Adrenal gland (tissue), 12 donors: Measurements from ENCODE around the gene KRTAP9-3. TPM values are rescaled to one million over a fixed set of nuclear protein-coding genes. Genes with fewer than 3 reads are reported as not detected.
"Not testable (repeated sequence)": the region's sequence is repeated elsewhere in the genome, so short reads cannot be mapped to it uniquely, and the experiment has no call there.

Source experiments
- DNase-seq, 7 donors: peaks; one replicate each; pipeline ENCODE4 v3.0.0-alpha.2; 2019 to 2020
- H3K27ac ChIP-seq, 5 donors: fragments of 200-600 bp; sonication (generic) in 4 of 5; 1 replicate in 3 of 5; 2 replicates in 2 of 5; pipeline versions ENCODE4 v1.5.1 to v1.8.0; 2016 to 2020; ENCODE audit warnings: mild to moderate bottlenecking in 1 of 5
- H3K27me3 ChIP-seq: fragments of 200-600 bp; 2 replicates; pipeline ENCODE4 v1.8.0; 2021
- H3K36me3 ChIP-seq, 2 donors: fragments of 200-600 bp; replicated peaks in 1 of 2; 1 replicate in 1 of 2; 2 replicates in 1 of 2; pipeline versions ENCODE4 v1.5.1 to v1.8.0; 2018 to 2022
- H3K4me1 ChIP-seq, 2 donors: fragments of 200-600 bp; replicated peaks in 1 of 2; 1 replicate in 1 of 2; 2 replicates in 1 of 2; pipeline versions ENCODE4 v1.5.1 to v1.8.0; 2018 to 2021
- H3K4me3 ChIP-seq, 4 donors: fragments of 200-600 bp; sonication (generic) in 3 of 4; one replicate each; pipeline ENCODE4 v1.5.1; 2016 to 2018
- H3K9me3 ChIP-seq, 3 donors: fragments of 200-600 bp; sonication (generic) in 1 of 3; replicated peaks in 1 of 3; 1 replicate in 2 of 3; 2 replicates in 1 of 3; pipeline versions ENCODE4 v1.5.1 to v1.8.0; 2016 to 2021
- CTCF ChIP-seq, 6 experiments: fragments of 450-650 bp in 4 of 6; fragments of 200-600 bp in 2 of 6; sonication (generic) in 1 of 6; IDR thresholded peaks; 1 replicate in 5 of 6; 2 replicates in 1 of 6; pipeline versions ENCODE4 v1.5.1 to v1.8.0; 2016 to 2021; ENCODE audit warnings: antibody characterized with exemption in 6 of 6, mild to moderate bottlenecking in 2 of 6, moderate library complexity in 1 of 6
- POLR2A ChIP-seq, 2 donors: fragments of 450-650 bp; IDR thresholded peaks; one replicate each; pipeline ENCODE4 v1.6.1; 2017; ENCODE audit warnings: antibody characterized with exemption in 2 of 2, mild to moderate bottlenecking in 2 of 2, moderate library complexity in 1 of 2
- WGBS, 4 donors: extraction: QIAGEN DNeasy Blood & Tissue Kit in 2 of 4; methylation state at CpG; one replicate each; pipeline versions ENCODE4 v1.1.5 to v1.1.7; 2013 to 2017; 5-methylcytosine and 5-hydroxymethylcytosine counted together
- intact Hi-C, 2 donors: fragments of 100-400 bp; cut with DNase I; formaldehyde crosslinking; loops; one replicate each; pipeline versions ENCODE4 v1.14.1 to v1.15.0; 2022 to 2023
- polyA plus RNA-seq, 3 donors: library from polyadenylated mRNA; stranded (reverse); fragments of 200-250 nt in 2 of 3; fragments of 350-450 nt in 1 of 3; fragmentation: Illumina TruSeq in 1 of 3; extraction: RNeasy Lipid Tissue Mini Kit (QIAGEN cat#74804) in 1 of 3; gene quantifications; one replicate each; pipeline ENCODE4 v1.2.3, GENCODE V29; 2013 to 2014
- small RNA-seq, 2 donors: library from RNA; depleted of rRNA; stranded (forward); fragments of <200 nt; gene quantifications; one replicate each; pipeline ENCODE3, GENCODE V24; 2016
- total RNA-seq, 9 donors: library from RNA; depleted of rRNA in 4 of 9; stranded (reverse); fragments of >200 nt in 4 of 9; fragments of 120-200 nt in 1 of 9; fragmentation: NEBNext Ultra II Directional in 1 of 9; extraction: Animal tissue kit (Norgen Biotek cat#: 25700) in 1 of 9; gene quantifications; one replicate each; pipeline versions ENCODE4 v1.1.0 to v1.2.4, GENCODE V29; 2013 to 2023
- donor health status: healthy with polysubstance abuse.
- donor health status: Bipolar disorder and iron deficiency.
- donor health status: DM: yes; HTN: yes; CAD: no.
- donor health status: DM: no; HTN: no; CAD: no.
- donor health status: DM: no; HTN: no; CAD: no.
- donor health status: DM: yes; HTN: yes; CAD: no.

The KRTAP9-3 gene
- total and polyA plus RNA-seq, 12 donors = not detected

- Histone ChIP-seq H3K27me3 (no peaks in the 10 kb centered on the region), H3K27ac (no peak overlapping the region), H3K36me3 (no peaks in the 10 kb centered on the region), H3K4me3 (no peak overlapping the region), H3K9me3 (no peaks in the 10 kb centered on the region), H3K4me1 (no peaks in the 10 kb centered on the region)
- no peak for TF ChIP-seq POLR2A (IDR thresholded peaks at IDR 0.05)
- TF ChIP-seq CTCF (IDR thresholded peaks at IDR 0.05) = no peak
- no peak for DNase-seq
- WGBS, 4 donors = 52 to 68% methylated on average over 1 of the region's 1 CpG; no CpG with 5 or more reads in 2 of the 4 donors
- intact Hi-C loops = no loop called here
Observed at GRCh38 chr17:41271858-41272257, 39.6 kb downstream of the KRTAP9-3 start.

GRCh38 chr17:41275648-41276190 lies 43.5 kb downstream of the KRTAP9-3 start, which contains the start of gene KRTAP9-7:
Gene KRTAP9-7, plus strand, starts transcription at chr17:41275698. Its CDS starts 0 bp downstream, at chr17:41275698.
- H3K27ac ChIP-seq, H3K4me1 ChIP-seq, H3K36me3 ChIP-seq, DNase-seq, H3K4me3 ChIP-seq, H3K9me3 ChIP-seq, H3K27me3 ChIP-seq, intact Hi-C loops: not testable (repeated sequence)
- WGBS, 4 donors = 62 to 80% (median 70%) methylated on average over 2 to 3 of the region's 3 CpGs; no CpG with 5 or more reads in 1 of the 4 donors

- intact Hi-C loops = no loop called here
- H3K4me3 ChIP-seq = no peak overlapping the region
- no peak for TF ChIP-seq CTCF (IDR thresholded peaks at IDR 0.05)
- TF ChIP-seq POLR2A (IDR thresholded peaks at IDR 0.05) = no peak
- no peaks in the 10 kb centered on the region for H3K4me1 ChIP-seq
- H3K27me3 ChIP-seq = no peaks in the 10 kb centered on the region
- no peaks in the 10 kb centered on the region for H3K36me3 ChIP-seq
- no peaks in the 10 kb centered on the region for H3K9me3 ChIP-seq
- 76 to 85% (median 84%) methylated on average over 3 of the region's 3 CpGs for WGBS, 4 donors
- no peak for DNase-seq
- H3K27ac ChIP-seq = no peak overlapping the region
Observed at GRCh38 chr17:41278176-41278955, 46.1 kb downstream of the KRTAP9-3 start.

Small RNA genes lying within 50 kb of the gene (small RNA-seq; reads per million reads assigned to genes)
- gene KRTAP4-17P (0 reads per million in 2 donors), gene KRTAP9-10P (0 reads per million in 2 donors)

Other genes with a start within 250 kb of the KRTAP9-3 start
Only the 30 nearest of the 42 such genes appear.
- gene KRTAP2-1, start 185.1 kb upstream of the KRTAP9-3 start, total RNA-seq = not detected
- gene KRTAP2-1, start 185.1 kb upstream of the KRTAP9-3 start, polyA plus RNA-seq = not detected
- gene KRTAP2-2, start 177.2 kb upstream of the KRTAP9-3 start, total RNA-seq = not detected
- not detected for gene KRTAP2-2, start 177.2 kb upstream of the KRTAP9-3 start, polyA plus RNA-seq
- gene KRTAP2-3, start 172.3 kb upstream of the KRTAP9-3 start, total RNA-seq = not detected
- not detected for gene KRTAP2-3, start 172.3 kb upstream of the KRTAP9-3 start, polyA plus RNA-seq
- gene KRTAP2-4, start 166.6 kb upstream of the KRTAP9-3 start, total RNA-seq = not detected
- gene KRTAP2-4, start 166.6 kb upstream of the KRTAP9-3 start, polyA plus RNA-seq = not detected
- not detected for gene KRTAP4-7, start 148.3 kb upstream of the KRTAP9-3 start, total RNA-seq
- gene KRTAP4-7, start 148.3 kb upstream of the KRTAP9-3 start, polyA plus RNA-seq = not detected
- not detected for gene KRTAP4-8, start 134.3 kb upstream of the KRTAP9-3 start, total RNA-seq
- not detected for gene KRTAP4-8, start 134.3 kb upstream of the KRTAP9-3 start, polyA plus RNA-seq
- gene KRTAP4-16, start 130.2 kb upstream of the KRTAP9-3 start, total RNA-seq = not detected
- gene KRTAP4-16, start 130.2 kb upstream of the KRTAP9-3 start, polyA plus RNA-seq = not detected
- gene KRTAP4-9, start 127.1 kb upstream of the KRTAP9-3 start, total RNA-seq = not detected
- gene KRTAP4-9, start 127.1 kb upstream of the KRTAP9-3 start, polyA plus RNA-seq = not detected
- gene KRTAP4-11, start 114.1 kb upstream of the KRTAP9-3 start, total RNA-seq = not detected
- gene KRTAP4-11, start 114.1 kb upstream of the KRTAP9-3 start, polyA plus RNA-seq = not detected
- not detected for gene KRTAP4-12, start 108.3 kb upstream of the KRTAP9-3 start, total RNA-seq
- gene KRTAP4-12, start 108.3 kb upstream of the KRTAP9-3 start, polyA plus RNA-seq = not detected
- not detected for gene KRTAP4-6, start 91.9 kb upstream of the KRTAP9-3 start, total RNA-seq
- gene KRTAP4-6, start 91.9 kb upstream of the KRTAP9-3 start, polyA plus RNA-seq = not detected
- gene KRTAP4-5, start 82.6 kb upstream of the KRTAP9-3 start, total RNA-seq = not detected
- not detected for gene KRTAP4-5, start 82.6 kb upstream of the KRTAP9-3 start, polyA plus RNA-seq
- gene KRTAP4-4, start 71.7 kb upstream of the KRTAP9-3 start, total RNA-seq = not detected
- gene KRTAP4-4, start 71.7 kb upstream of the KRTAP9-3 start, polyA plus RNA-seq = not detected
- gene KRTAP4-3, start 64.2 kb upstream of the KRTAP9-3 start, total RNA-seq = not detected
- not detected for gene KRTAP4-3, start 64.2 kb upstream of the KRTAP9-3 start, polyA plus RNA-seq
- gene KRTAP4-2, start 54.2 kb upstream of the KRTAP9-3 start, total RNA-seq = not detected
- not detected for gene KRTAP4-2, start 54.2 kb upstream of the KRTAP9-3 start, polyA plus RNA-seq
- not detected for gene KRTAP4-1, start 47.5 kb upstream of the KRTAP9-3 start, total RNA-seq
- gene KRTAP4-1, start 47.5 kb upstream of the KRTAP9-3 start, polyA plus RNA-seq = not detected
- gene KRTAP9-1, start 42.6 kb upstream of the KRTAP9-3 start, total RNA-seq = not detected
- not detected for gene KRTAP9-1, start 42.6 kb upstream of the KRTAP9-3 start, polyA plus RNA-seq
- gene KRTAP9-2, start 5.8 kb upstream of the KRTAP9-3 start, total RNA-seq = not detected
- not detected for gene KRTAP9-2, start 5.8 kb upstream of the KRTAP9-3 start, polyA plus RNA-seq
- gene KRTAP9-8, start 5.5 kb downstream of the KRTAP9-3 start, total RNA-seq = not detected
- gene KRTAP9-8, start 5.5 kb downstream of the KRTAP9-3 start, polyA plus RNA-seq = not detected
- gene KRTAP9-4, start 17.2 kb downstream of the KRTAP9-3 start, total RNA-seq = not detected
- gene KRTAP9-4, start 17.2 kb downstream of the KRTAP9-3 start, polyA plus RNA-seq = not detected
- not detected for gene KRTAP9-9, start 22.9 kb downstream of the KRTAP9-3 start, total RNA-seq
- gene KRTAP9-9, start 22.9 kb downstream of the KRTAP9-3 start, polyA plus RNA-seq = not detected
- gene KRTAP9-6, start 32.9 kb downstream of the KRTAP9-3 start, total RNA-seq = not detected
- not detected for gene KRTAP9-6, start 32.9 kb downstream of the KRTAP9-3 start, polyA plus RNA-seq
- not detected for gene KRTAP9-7, start 43.2 kb downstream of the KRTAP9-3 start, total RNA-seq
- not detected for gene KRTAP9-7, start 43.2 kb downstream of the KRTAP9-3 start, polyA plus RNA-seq
- not detected for gene KRTAP29-1, start 70.4 kb downstream of the KRTAP9-3 start, total RNA-seq
- gene KRTAP29-1, start 70.4 kb downstream of the KRTAP9-3 start, polyA plus RNA-seq = not detected
- not detected for gene KRTAP16-1, start 76.9 kb downstream of the KRTAP9-3 start, total RNA-seq
- gene KRTAP16-1, start 76.9 kb downstream of the KRTAP9-3 start, polyA plus RNA-seq = not detected
- not detected for gene KRTAP17-1, start 83.3 kb downstream of the KRTAP9-3 start, total RNA-seq
- gene KRTAP17-1, start 83.3 kb downstream of the KRTAP9-3 start, polyA plus RNA-seq = not detected
- gene KRT33A, start 118.4 kb downstream of the KRTAP9-3 start, total RNA-seq = not detected
- gene KRT33A, start 118.4 kb downstream of the KRTAP9-3 start, polyA plus RNA-seq = not detected
- gene KRT33B, start 137.4 kb downstream of the KRTAP9-3 start, total RNA-seq = not detected
- not detected for gene KRT33B, start 137.4 kb downstream of the KRTAP9-3 start, polyA plus RNA-seq
- not detected for gene KRT34, start 149.9 kb downstream of the KRTAP9-3 start, total RNA-seq
- not detected for gene KRT34, start 149.9 kb downstream of the KRTAP9-3 start, polyA plus RNA-seq
- gene KRT31, start 165.2 kb downstream of the KRTAP9-3 start, total RNA-seq = not detected
- gene KRT31, start 165.2 kb downstream of the KRTAP9-3 start, polyA plus RNA-seq = not detected